Activated T-cell treated with anti-CD3 and anti-CD28 coated beads for 24 hours (primary cell): ENCODE data around the gene EID3.
"Not testable (repeated sequence)": the region's sequence is repeated elsewhere in the genome, so short reads cannot be mapped to it uniquely, and the experiment has no call there.

Experiments used
- DNase-seq: peaks from one replicate; pipeline ENCODE4 v3.0.0-alpha.2; 2020; ENCODE audit warnings: low read depth

Gene EID3

DNA sequence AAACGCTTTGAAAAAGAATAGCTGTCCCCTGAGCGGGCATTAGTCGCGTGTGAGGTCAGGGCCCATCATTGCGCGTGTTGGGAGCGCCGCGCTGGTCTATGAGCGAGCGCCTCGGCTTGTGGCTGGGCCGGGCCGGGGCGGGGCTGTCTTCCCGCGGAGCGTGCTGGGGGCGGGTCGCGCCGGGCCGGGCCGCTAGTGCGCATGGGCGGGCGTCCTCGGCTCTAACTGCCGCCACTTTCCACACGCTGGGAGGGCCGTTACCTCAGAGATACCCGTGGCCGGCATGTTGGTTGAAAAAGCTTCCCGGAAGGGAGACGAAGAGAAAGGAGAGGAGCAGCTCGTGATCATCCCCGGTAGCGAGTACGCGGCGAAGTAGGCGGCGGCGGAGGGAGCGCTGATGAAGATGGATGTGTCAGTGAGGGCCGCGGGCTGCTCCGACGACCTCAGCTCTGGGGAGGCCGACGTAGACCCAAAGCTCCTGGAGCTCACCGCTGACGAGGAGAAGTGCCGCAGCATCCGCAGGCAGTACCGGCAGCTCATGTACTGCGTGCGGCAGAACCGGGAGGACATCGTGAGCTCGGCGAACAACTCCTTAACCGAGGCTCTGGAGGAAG lies at the start of gene EID3:
EID3 (plus strand) TSS at position 202 of the 614 bp plus-strand sequence; CDS start at position 398, 196 bp downstream.
- peak; percentile 87 for DNase-seq

- no peak for DNase-seq
Measured at GRCh38 chr12:104257913-104258472, 45.5 kb upstream of the EID3 start.

GRCh38 chr12:104258476-104259067 lies 45.0 kb upstream of the EID3 start:
- DNase-seq = no peak

DNA sequence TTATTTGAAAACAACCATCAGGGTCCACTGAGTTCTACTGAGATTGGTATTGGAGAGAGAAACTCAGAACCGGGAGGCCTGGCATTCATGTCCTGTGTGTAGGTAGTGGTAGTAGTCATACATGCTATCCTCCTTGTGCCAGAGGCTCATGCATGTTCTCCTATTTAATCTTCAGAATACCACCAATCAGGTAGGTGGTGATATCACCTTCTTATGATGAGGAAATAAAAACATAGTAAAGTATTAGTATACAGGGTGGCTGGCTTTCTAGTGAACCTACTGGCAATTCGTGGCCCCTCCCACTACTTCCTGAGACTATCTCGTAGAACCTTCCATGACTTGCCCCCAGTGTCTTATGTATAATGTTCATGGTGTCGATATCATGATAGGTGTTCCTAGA lies 40.5 kb upstream of the EID3 start:
- DNase-seq = no peak

GRCh38 chr12:104263580-104264358 lies 39.8 kb upstream of the EID3 start:
- no peak for DNase-seq

DNA sequence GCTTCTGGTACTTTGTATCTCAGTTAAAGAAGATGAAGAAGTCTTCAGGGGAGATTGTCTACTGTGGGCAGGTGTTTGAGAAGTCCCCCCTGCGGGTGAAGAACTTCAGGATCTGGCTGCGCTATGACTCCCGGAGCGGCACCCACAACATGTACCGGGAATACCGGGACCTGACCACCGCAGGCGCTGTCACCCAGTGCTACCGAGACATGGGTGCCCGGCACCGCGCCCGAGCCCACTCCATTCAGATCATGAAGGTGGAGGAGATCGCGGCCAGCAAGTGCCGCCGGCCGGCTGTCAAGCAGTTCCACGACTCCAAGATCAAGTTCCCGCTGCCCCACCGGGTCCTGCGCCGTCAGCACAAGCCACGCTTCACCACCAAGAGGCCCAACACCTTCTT lies 38.1 kb upstream of the EID3 start:
- not testable (repeated sequence) for DNase-seq

DNA sequence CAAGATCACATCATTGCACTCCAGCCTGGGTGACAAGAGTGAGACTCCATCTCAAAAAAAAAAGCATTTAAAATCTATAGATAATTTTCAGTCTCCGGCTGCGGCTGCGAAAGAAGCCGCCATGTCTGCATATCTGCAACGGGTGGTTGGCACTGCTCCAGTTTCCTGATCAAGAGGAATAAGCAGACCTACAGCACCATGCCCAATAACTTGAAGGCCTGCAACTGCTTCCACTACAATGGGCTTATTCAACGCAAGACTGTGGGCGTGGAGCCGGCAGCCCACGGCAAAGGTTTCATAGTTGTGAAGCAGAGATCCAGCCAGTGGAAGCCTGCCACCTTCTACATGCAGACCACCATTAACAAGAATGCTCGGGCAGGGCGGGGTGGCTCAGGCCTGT lies 30.6 kb upstream of the EID3 start:
- no peak for DNase-seq

DNA sequence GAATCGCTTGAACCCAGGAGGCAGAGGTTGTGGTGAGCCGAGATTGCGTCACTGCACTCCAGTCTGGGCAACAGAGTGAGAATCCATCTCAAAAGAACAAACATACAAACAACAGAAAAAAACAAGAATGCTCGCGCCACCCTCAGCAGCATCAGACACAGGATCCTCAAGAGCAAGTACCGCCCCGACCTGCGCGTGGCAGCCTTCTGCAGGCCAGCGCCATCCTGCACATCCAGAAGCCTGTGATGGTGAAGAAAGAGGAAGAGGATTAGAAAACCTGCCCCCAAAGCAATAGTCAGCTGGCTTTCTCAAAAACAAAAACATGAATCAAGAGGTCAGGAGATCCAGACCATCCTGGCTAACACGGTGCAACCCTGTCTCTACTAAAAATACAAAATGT lies 30.0 kb upstream of the EID3 start:
- DNase-seq = no peak

- DNase-seq = no peak
Measured at GRCh38 chr12:104274811-104275210, 28.7 kb upstream of the EID3 start.

GRCh38 chr12:104275689-104276088 lies 27.9 kb upstream of the EID3 start:
- DNase-seq = no peak

DNA sequence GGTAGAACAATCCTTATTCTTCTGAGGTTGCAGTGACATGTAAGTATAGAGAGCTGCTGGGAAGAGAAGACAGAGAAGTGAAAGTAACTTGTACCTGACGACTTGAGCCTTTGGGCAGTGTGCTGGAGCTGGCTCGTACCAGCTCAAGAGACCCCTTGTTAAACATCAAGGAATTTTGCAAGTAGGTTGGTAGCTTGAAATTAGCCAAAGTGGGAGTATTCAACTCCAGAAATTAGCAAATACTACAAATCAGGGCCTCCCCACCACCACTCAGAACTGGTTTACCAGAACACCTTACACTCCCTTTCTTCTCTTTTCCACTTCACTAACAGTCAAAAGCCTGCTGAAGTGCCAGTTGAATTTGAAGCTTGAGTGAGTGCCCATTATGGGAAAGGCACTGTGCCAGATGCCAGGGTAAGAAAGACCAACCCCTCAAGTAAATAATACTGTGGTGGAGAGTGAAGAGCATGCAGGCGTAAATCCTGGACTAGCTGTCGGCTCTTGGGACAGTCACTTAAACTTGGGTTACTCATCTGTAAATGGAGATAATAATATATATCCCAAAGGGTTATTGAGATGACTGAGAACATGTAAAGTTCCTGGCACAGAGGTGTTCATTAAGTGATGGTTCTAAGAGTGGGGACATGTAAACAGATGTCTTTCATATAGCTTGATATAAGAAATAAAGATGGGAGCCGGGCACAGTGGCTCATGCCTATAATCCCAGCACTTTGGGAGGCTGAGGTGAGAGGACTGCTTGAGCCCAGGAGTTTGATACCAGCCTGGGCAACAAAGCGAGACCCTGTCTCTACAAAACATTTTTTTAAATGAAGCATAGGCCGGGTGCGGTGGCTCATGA lies 27.0 kb upstream of the EID3 start:
- DNase-seq = no peak

DNA sequence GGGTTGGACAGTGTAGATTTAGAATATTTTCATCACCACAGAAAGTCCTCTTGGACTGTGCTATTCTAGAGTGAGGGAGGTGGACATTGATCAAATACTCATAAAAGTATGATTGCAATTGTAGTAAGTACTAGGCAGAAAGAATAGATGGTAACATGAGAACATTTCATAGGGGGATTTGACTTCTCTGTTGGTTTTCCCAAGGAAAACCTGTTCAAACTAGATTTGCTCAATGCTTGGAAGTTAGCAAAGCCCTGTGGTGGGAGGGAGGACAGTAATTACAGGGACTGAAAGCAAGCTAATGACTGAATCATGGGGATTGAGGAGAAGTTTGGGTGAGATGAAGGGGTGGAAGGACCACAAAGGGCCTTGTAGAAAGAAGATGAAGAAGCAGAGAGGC lies 24.4 kb upstream of the EID3 start:
- DNase-seq = no peak

- DNase-seq = no peak
Measured at GRCh38 chr12:104280111-104280510, 23.4 kb upstream of the EID3 start.

DNA sequence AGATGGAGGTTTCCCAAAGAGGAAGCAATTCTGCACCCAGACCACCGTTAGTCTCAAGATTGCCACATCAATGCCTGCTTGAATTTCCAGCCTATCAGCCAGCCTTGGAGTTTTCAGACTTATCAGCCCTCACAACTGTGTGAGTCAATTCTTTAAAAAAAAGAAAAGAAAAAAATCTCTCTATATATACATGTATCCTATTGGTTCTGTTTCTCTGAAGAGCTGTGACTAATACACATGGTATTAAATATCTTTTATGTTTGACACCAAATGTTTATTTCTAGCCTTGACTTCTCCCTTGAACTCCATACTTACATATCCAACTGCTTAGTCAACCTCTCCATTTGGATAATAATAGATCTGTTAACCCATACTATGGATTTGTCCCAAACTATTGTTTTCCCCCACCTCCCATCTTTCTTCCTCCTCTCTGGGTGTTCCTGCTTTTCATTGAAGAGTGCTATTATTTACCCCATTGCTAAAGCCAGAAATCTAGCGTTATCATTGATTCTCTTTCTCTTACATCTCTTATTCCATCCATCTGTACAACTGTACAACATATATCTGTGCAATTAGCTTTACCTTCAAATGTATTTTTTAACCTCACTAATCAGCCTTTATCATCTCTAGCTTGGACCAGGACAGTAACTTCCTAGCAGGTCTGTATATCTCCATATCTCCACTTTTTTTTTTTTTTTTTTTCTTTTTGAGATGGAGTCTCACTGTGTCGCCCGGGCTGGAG lies 22.7 kb upstream of the EID3 start:
- no peak for DNase-seq

DNA sequence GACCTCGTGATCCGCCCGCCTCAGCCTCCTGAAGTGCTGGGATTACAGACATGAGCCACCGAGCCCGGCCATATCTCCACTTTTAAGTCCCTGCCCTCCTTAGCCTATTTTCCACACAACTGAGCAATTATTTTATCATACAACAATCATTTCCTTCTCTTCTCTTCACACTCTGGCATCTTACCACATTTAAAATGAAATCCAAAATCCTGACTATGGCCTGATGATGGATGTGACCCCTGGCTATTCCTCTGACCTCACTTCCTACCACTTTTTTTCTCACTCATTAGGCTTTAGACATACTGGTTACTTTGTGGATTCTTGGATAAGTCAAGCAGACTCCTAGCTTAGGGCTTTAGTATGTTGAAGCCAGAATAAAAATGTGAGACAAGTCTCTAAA lies 21.9 kb upstream of the EID3 start:
- no peak for DNase-seq

DNA sequence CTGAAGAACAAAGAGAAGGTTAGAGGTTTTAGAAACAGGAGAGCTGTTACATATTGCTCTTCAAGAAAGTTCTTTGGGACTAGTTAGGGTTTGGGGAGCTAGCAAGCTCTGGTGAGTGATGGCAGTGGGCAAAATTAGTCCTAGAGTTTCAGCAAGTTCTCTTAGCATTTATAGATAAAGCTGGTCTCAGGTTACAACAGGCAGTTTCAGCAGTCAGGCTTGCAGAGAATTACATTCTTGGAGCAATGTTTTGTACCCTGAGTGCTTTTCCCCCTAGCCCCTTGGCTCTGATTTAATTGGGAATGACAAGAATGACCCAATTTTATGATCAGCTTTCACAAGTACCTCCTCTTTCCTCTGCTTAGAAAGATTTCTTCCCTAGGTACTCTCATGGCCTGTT lies 21.4 kb upstream of the EID3 start:
- no peak for DNase-seq

DNA sequence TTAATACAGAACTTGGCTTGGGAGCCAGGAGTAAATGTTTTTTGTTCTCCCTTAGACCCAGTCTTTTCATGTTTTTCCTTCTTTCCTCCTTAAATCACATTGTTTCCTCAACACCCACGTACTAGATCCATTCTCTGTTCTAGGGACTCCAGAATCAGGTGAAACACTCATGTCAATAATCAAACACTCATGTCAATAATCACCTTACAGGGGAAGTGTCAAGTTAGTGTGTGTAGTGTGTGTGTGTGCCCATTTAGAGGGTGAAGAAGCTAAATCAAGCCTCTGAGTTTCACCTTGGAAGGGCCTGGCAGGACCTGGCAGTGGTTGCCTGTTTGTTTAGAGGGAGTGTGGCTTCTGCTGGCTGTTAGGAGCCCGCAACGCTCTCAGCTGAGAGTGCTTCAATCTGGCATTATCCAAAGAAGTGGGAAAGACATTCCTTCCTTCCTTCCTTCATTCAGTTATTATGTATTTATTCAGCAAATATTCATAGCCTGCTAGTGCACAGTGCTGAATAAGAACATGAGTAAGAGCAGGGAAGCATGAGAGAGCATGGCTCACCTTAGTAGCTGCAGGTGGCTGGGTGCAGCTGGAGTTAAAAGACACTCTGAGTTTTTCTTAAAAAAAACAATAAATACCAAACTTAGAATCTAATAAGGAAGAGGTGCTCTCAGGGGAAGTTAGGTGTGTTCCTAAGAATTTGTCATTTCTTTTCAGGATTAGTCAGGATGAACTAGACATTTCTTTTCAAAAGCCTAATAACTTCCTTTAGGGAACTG lies 17.6 kb upstream of the EID3 start:
- no peak for DNase-seq

- peak; percentile 87 for DNase-seq
Measured at GRCh38 chr12:104286516-104287482, 16.7 kb upstream of the EID3 start.

DNA sequence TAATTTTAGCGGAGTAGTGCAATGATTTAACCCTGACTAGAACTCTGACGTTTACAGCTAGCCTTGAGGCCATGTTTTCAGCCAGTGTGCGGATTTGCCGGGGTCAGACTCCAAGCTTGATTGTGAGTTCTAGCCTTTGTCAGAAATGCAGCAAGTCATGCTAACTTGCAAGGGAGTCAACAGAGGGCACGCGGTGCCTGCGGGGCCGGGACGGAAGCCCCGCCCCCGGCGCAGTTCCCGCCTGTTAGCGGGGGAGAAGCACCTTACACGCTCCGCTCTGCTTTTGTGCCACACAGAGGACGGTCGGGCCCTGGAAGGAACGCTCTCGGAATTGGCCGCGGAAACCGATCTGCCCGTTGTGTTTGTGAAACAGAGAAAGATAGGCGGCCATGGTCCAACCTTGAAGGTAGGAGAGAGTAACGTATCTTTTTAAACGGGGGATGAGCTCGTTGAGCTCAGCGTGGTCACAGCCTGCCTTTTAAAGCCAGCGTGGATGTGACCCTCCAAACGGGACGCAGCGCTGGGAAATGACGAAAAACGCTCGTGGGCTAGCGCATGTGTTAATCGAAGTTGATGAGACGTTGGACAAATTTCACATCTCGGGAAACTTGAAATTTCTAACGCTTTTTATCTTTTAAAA lies 14.8 kb upstream of the EID3 start:
- peak; percentile 83 for DNase-seq
